ENCODE measurements around the gene MYCBP. TPM values are rescaled to one million over a fixed set of nuclear protein-coding genes. Genes with fewer than 3 reads are reported as not detected.
A peak's percentile ranks its signal among the peaks of the same experiment; 100 is the strongest.

The MYCBP gene, protein sequence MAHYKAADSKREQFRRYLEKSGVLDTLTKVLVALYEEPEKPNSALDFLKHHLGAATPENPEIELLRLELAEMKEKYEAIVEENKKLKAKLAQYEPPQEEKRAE
- 11.6 and 15.8 TPM in 2 replicates for total RNA-seq

DNA sequence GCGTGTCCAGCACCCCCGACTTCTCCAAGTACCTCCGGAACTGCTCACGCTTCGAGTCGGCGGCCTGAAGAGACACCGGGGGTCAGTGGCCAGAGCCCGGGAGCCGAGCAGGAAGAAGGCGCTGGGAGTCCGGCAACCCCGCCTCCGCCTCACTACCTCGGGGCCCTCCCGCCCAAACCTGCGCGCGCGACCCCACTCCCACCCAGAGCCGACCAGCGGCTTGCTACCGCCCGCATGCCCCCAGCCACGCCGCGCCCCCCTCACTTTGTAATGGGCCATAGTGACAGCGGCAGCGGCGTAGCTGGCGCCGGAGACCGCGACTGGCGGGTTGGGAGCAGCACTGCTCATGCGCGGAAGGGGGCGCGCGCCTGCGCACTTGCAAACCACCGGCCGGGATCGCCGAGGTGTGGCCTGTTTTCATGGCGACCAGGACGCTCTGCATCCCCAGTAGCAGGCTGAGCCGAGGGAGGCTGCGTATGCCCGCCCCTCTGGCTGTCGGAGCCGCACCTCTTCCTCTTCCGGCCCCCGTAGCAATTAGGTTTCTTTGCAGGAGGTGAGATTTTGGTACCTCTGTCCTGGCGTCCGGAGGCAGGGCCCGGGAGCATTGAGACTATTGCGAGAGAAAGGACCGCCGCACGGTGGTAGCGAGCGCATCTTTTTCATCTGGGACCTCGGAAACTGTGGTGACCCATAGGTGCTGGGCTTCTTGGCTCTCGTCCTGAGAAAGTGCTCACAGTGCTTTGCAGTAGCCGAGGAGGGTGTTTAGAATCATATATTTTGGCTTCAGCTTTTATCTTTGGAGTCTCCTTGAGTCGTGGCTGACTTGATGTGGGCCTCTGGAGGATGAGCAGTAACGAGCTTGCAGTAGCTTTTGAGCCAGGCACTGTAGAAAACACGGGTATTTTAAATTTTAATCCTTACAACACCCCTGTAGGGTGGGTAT lies at the start of gene MYCBP:
TSS of gene MYCBP (minus strand) at position 322 of the 943 bp plus-strand sequence. CDS start at position 279, 43 bp downstream.
- H3K36me3 ChIP-seq (ENCODE audit: control insufficient read depth, insufficient read depth, low read length): no peaks in the 10 kb centered on the region
- H3K4me3 ChIP-seq (ENCODE audit: low read depth, low read length): peak within 1 kb of the TSS; percentile 75
- DNase-seq (ENCODE audit: low read depth): peak; percentile 92
- no peaks in the 10 kb centered on the region for H3K27me3 ChIP-seq (ENCODE audit: control insufficient read depth, insufficient read depth, low read length)
- TF ChIP-seq, protein P1, sequence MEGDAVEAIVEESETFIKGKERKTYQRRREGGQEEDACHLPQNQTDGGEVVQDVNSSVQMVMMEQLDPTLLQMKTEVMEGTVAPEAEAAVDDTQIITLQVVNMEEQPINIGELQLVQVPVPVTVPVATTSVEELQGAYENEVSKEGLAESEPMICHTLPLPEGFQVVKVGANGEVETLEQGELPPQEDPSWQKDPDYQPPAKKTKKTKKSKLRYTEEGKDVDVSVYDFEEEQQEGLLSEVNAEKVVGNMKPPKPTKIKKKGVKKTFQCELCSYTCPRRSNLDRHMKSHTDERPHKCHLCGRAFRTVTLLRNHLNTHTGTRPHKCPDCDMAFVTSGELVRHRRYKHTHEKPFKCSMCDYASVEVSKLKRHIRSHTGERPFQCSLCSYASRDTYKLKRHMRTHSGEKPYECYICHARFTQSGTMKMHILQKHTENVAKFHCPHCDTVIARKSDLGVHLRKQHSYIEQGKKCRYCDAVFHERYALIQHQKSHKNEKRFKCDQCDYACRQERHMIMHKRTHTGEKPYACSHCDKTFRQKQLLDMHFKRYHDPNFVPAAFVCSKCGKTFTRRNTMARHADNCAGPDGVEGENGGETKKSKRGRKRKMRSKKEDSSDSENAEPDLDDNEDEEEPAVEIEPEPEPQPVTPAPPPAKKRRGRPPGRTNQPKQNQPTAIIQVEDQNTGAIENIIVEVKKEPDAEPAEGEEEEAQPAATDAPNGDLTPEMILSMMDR (IDR thresholded peaks at IDR 0.05; ENCODE audit: insufficient read depth, low read length, severe bottlenecking): no peak
- FAIRE-seq: no peak

DNA sequence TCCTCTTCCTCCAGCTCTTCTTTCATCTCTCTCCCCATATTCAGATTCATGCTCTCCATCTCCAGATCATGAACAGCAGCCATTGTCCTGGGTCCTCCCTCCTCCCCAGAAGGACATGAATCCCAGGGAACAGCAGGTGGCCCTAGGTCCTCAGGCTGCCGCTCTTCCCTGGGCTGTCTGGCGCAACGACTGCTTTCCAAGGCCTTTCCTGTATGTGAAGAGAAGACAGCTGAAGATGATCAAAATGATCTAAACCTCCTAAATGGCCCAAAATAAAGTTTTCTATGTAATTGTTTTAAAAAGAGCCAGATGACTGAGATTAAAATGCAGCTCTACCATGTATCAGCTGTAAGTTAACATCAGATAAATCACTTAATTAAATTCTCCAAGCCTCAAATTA lies 46.0 kb upstream of the MYCBP start:
- TF ChIP-seq, protein P1 (IDR thresholded peaks at IDR 0.05; ENCODE audit: insufficient read depth, low read length, severe bottlenecking): no peak
- DNase-seq (ENCODE audit: low read depth): no peak
- peaks cover 10% of the 10 kb centered on the region for H3K36me3 ChIP-seq (ENCODE audit: control insufficient read depth, insufficient read depth, low read length)
- no peak for FAIRE-seq
- no peaks in the 10 kb centered on the region for H3K27me3 ChIP-seq (ENCODE audit: control insufficient read depth, insufficient read depth, low read length)
- H3K4me3 ChIP-seq (ENCODE audit: low read depth, low read length): no peak overlapping the region

DNA sequence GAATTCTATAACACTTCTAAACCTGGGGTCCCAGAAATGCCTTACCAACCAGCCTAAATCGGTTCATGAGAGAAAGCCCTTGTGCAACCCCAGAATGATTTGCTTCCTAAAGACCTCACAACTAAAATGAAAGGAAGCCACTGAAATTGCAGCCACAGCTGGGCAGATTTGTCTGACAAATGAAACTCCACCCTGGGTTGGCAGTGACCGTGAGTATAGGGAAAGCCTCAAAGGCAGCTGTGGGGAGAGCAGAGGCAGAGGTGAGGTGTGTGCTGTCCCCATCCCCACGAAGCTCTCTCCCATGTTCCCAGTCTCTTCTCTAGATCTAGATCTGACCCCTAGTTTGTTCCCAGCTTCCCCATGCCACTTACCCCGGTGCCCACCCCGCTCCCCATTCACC lies 45.4 kb upstream of the MYCBP start:
- H3K27me3 ChIP-seq (ENCODE audit: control insufficient read depth, insufficient read depth, low read length): no peaks in the 10 kb centered on the region
- DNase-seq (ENCODE audit: low read depth) (no peak), FAIRE-seq (no peak)
- peaks cover 10% of the 10 kb centered on the region for H3K36me3 ChIP-seq (ENCODE audit: control insufficient read depth, insufficient read depth, low read length)
- TF ChIP-seq, protein P1 (IDR thresholded peaks at IDR 0.05; ENCODE audit: insufficient read depth, low read length, severe bottlenecking): no peak
- no peak overlapping the region for H3K4me3 ChIP-seq (ENCODE audit: low read depth, low read length)

DNA sequence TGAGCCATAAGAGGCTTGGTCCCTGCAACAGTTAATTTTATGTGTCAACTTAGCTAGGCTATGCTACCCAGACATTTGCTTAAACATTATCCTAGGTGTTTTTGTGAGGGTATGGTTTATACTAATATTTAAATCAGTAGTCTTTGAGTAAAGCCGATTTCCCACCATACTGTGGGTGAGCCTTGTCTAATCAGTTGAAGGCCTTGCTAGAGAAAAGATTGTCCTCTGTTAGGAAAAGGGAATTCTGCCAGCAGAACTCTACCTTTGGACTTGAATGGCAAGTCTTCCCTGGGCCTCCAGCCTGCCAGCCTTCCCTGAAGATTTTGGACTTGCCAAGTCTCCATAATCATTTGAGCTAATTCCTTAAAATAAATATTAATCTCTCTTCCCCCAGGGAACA lies 44.6 kb upstream of the MYCBP start:
- Histone ChIP-seq H3K36me3 (ENCODE audit: control insufficient read depth, insufficient read depth, low read length) (peaks cover 10% of the 10 kb centered on the region), H3K27me3 (ENCODE audit: control insufficient read depth, insufficient read depth, low read length) (no peaks in the 10 kb centered on the region), H3K4me3 (ENCODE audit: low read depth, low read length) (no peak overlapping the region)
- TF ChIP-seq, protein P1 (IDR thresholded peaks at IDR 0.05; ENCODE audit: insufficient read depth, low read length, severe bottlenecking): no peak
- no peak for FAIRE-seq
- no peak for DNase-seq (ENCODE audit: low read depth)

DNA sequence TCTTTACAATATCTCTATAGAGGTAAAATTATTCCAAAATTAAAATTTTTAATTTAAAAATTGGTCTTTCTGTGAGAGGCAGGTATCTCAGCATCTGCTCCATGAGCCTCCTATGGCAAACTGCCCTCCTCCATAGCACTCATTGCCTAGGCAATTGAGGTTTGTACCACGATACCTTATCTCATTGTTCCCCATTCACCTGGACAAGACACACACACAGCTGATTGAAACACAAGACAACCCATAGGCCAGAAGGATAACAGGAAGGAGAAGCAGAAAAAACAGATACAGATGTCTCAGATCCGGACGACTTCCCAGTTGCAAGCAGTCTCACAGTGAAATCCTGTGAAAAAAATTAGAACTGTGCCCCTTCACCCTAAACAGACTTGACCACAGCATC lies 44.2 kb upstream of the MYCBP start:
- FAIRE-seq (no peak), DNase-seq (ENCODE audit: low read depth) (no peak)
- H3K4me3 ChIP-seq (ENCODE audit: low read depth, low read length): no peak overlapping the region
- TF ChIP-seq, protein P1 (IDR thresholded peaks at IDR 0.05; ENCODE audit: insufficient read depth, low read length, severe bottlenecking): no peak
- no peaks in the 10 kb centered on the region for H3K27me3 ChIP-seq (ENCODE audit: control insufficient read depth, insufficient read depth, low read length)
- H3K36me3 ChIP-seq (ENCODE audit: control insufficient read depth, insufficient read depth, low read length): peaks cover 10% of the 10 kb centered on the region
